Left ventricle myocardium inferior (tissue), 1 donor: Measurements from ENCODE around the gene ASIC1. TPM values are rescaled to one million over a fixed set of nuclear protein-coding genes. Genes with fewer than 3 reads are reported as not detected.

Experiments used
- DNase-seq: peaks from one replicate; pipeline ENCODE4 v3.0.0-alpha.2; 2020
- H3K27ac ChIP-seq: fragments of 200-600 bp; replicated peaks from 2 replicates; pipeline ENCODE4 v1.8.0; 2021
- H3K27me3 ChIP-seq: fragments of 200-600 bp; 2 replicates; pipeline ENCODE4 v1.8.0; 2021; ENCODE audit warnings: low read depth
- H3K36me3 ChIP-seq: fragments of 200-600 bp; 2 replicates; pipeline ENCODE4 v1.8.0; 2021
- H3K4me1 ChIP-seq: fragments of 200-600 bp; 2 replicates; pipeline ENCODE4 v1.8.0; 2021
- H3K4me3 ChIP-seq: fragments of 200-600 bp; 2 replicates; pipeline ENCODE4 v1.8.0; 2021; ENCODE audit warnings: mild to moderate bottlenecking, moderate library complexity
- H3K9me3 ChIP-seq: fragments of 200-600 bp; replicated peaks from 2 replicates; pipeline ENCODE4 v1.8.0; 2021
- intact Hi-C: fragments of 100-400 bp; cut with micrococcal nuclease; formaldehyde crosslinking; loops from one replicate; pipeline ENCODE4 v1.11.0; 2022
- total RNA-seq: library from RNA; stranded (reverse); fragmentation: NEBNext Ultra II Directional; extraction: Animal tissue kit (Norgen Biotek cat#: 25700); gene quantifications from one replicate; pipeline ENCODE4 v1.2.1, GENCODE V29; 2021
- TF ChIP-seq, protein P1 (sequence below): fragments of 200-600 bp; IDR thresholded peaks from 2 replicates; pipeline ENCODE4 v1.8.0; 2021; ENCODE audit warnings: antibody characterized with exemption, mild to moderate bottlenecking, borderline replicate concordance
- donor health status: DM: no; HTN: yes; CAD: no; lungs with severe emphysema.

Gene ASIC1
- total RNA-seq, 1 donor from 2014 or later, result 0.96 TPM

DNA sequence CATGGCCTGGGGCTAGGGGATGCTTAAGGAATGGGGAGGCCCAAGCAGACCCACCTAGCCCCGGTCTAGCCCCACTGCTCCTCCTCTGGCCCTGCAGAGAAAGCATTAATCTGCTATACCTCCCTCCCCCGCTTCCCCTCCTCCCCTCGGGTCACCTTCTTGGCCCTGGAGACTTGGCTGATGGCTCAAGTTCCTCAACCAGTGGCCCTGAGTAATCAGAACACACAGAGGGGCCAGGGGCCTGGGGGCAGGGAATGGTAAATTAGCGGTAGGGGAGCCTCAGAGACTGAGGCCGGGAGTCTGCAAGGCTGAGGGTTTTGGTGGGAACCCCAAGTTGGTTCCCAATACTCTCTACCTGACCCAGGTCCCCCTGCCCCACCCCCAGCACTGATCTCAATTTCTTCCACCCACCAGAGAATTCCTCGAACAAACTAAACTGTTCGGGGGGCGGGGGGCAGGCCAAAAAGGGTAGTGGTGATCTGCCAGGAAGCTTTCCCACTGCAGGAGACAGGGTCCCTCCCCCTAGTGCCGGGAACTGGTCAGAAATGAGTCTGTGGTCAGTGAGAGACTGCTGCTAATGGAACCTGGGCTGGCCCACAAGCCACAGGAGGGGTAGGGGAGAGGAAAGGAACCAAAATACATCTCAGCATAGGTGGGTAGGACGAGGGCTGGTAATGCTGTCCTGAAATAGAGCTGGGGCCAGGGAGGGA is 15.0 kb downstream of the ASIC1 start:
- no peak overlapping the region for H3K27ac ChIP-seq
- no peak for DNase-seq
- H3K36me3 ChIP-seq, result no peaks in the 10 kb centered on the region
- H3K9me3 ChIP-seq, result no peaks in the 10 kb centered on the region
- H3K27me3 ChIP-seq, result no peaks in the 10 kb centered on the region
- peaks cover 9% of the 10 kb centered on the region for H3K4me1 ChIP-seq
- TF ChIP-seq, protein P1, sequence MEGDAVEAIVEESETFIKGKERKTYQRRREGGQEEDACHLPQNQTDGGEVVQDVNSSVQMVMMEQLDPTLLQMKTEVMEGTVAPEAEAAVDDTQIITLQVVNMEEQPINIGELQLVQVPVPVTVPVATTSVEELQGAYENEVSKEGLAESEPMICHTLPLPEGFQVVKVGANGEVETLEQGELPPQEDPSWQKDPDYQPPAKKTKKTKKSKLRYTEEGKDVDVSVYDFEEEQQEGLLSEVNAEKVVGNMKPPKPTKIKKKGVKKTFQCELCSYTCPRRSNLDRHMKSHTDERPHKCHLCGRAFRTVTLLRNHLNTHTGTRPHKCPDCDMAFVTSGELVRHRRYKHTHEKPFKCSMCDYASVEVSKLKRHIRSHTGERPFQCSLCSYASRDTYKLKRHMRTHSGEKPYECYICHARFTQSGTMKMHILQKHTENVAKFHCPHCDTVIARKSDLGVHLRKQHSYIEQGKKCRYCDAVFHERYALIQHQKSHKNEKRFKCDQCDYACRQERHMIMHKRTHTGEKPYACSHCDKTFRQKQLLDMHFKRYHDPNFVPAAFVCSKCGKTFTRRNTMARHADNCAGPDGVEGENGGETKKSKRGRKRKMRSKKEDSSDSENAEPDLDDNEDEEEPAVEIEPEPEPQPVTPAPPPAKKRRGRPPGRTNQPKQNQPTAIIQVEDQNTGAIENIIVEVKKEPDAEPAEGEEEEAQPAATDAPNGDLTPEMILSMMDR, result no peak
- intact Hi-C loops, result no loop called here
- H3K4me3 ChIP-seq, result no peak overlapping the region

DNA sequence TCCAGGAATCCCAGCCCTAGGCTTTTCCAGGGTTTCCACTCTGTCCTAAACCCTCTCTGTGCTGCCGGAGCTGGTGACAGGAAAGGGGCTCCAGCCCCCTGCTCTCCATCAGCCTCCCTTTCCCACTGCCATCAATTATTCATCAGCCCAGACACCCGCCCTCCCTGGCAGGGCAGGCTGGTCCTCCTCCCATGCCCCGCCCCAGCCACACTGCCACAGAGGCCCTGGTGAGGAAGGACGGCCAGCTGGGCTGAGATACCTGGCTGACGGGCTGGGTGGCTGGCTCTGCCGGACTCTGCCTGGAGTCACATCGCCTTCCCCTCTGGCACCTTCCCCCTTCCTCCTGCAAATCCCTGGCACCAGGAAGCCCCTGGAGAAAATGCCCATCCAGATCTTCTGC is 15.8 kb downstream of the ASIC1 start:
- DNase-seq, result no peak
- intact Hi-C loops, result no loop called here
- Histone ChIP-seq H3K9me3 (no peaks in the 10 kb centered on the region), H3K27me3 (no peaks in the 10 kb centered on the region), H3K27ac (no peak overlapping the region), H3K36me3 (no peaks in the 10 kb centered on the region), H3K4me3 (no peak overlapping the region), H3K4me1 (peaks cover 9% of the 10 kb centered on the region)
- TF ChIP-seq, protein P1, result no peak

DNA sequence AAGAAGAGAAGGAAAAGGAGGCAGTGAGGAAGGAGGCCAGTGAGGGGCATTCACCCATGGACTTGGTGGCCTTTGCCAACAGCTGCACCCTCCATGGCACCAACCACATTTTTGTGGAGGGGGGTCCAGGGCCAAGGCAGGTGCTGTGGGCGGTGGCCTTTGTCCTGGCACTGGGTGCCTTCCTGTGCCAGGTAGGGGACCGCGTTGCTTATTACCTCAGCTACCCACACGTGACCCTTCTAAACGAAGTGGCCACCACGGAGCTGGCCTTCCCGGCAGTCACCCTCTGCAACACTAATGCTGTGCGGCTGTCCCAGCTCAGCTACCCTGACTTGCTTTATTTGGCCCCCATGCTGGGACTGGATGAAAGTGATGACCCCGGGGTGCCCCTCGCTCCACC is 16.3 kb downstream of the ASIC1 start:
- H3K9me3 ChIP-seq, result no peaks in the 10 kb centered on the region
- TF ChIP-seq, protein P1, result no peak
- H3K27me3 ChIP-seq, result no peaks in the 10 kb centered on the region
- DNase-seq, result no peak
- intact Hi-C loops, result no loop called here
- peaks cover 9% of the 10 kb centered on the region for H3K4me1 ChIP-seq
- no peaks in the 10 kb centered on the region for H3K36me3 ChIP-seq
- H3K27ac ChIP-seq, result no peak overlapping the region
- no peak overlapping the region for H3K4me3 ChIP-seq

DNA sequence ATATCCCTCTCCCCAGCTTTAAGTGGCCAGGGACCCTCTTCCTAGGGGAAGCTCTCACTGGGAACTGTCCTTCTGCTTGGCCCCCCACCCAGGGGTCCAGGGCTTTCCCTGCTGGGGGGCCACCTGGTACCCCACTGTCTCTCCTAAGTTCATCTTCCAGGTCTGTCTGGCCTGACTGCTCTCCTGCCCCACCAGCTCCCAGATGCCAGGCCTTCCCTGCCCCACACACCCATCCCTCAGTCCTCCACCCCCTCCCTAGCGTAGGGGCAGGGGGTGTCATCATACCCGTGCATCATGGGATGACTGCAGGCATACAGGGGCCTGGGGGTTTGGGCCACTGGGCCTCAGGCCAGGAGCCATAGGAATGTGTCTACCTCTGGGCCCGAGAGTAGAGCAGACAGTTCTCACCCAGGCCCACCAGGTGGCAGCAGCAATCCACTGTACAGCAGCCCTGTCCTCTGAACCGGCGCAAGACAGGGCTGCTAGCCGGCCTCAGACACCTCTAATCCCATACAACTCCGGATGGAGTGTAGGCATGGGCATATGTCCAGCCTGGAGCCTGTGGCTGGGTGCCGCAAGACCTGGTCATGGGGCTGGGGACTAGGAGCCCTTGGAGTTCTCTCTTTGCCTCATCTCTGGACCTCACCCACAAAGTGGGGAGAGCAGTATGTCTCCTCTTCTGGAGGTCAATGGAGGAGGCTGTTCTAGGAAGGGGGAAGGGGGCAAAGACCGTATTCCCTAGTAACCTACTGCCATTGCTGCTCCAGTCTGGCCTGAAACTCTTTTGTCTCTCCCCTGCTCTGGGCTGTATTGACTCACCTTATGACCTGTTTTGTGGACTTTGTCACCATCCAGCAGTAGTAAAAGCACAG is 17.8 kb downstream of the ASIC1 start:
- TF ChIP-seq, protein P1, result peak; percentile 98
- peak; percentile 83 for DNase-seq
- intact Hi-C loops, result loop anchor here (5.0 kb wide), 1 partner anchor 102 kb away; no protein-coding TSS in a partner anchor

DNA sequence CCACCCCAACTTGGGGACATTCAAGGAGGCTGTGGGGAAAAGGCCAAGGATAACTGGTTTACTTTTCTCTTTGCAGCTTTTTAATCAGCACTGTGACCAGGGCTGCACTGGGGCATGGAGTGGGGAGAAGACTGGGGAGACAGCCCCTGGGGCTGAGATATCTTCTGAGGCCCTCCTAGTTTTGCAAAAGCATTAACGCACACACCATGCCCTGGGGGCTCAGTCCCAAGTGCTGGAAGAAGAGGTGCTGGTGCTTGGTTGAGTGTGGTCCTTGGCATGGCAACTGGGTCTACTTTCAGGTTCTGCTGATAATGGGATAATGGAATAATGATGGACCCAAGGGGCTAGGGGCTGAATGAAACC is 18.4 kb downstream of the ASIC1 start:
- no peak overlapping the region for H3K27ac ChIP-seq
- no peaks in the 10 kb centered on the region for H3K9me3 ChIP-seq
- peaks cover 8% of the 10 kb centered on the region for H3K4me1 ChIP-seq
- no peaks in the 10 kb centered on the region for H3K36me3 ChIP-seq
- intact Hi-C loops, result loop anchor here (5.0 kb wide), 1 partner anchor 102 kb away; no protein-coding TSS in a partner anchor
- TF ChIP-seq, protein P1, result no peak
- no peak for DNase-seq
- H3K27me3 ChIP-seq, result peaks cover 3% of the 10 kb centered on the region
- H3K4me3 ChIP-seq, result no peak overlapping the region

More for the DNA sequence above, 17.8 kb downstream of the ASIC1 start:
- Histone ChIP-seq H3K4me3 (no peak overlapping the region), H3K27me3 (no peaks in the 10 kb centered on the region), H3K27ac (no peak overlapping the region), H3K4me1 (peaks cover 9% of the 10 kb centered on the region), H3K9me3 (no peaks in the 10 kb centered on the region), H3K36me3 (no peaks in the 10 kb centered on the region)
